NCI-H2196 (cell line): ENCODE data around the gene KAT2A.
A peak's percentile ranks its signal among the peaks of the same experiment; 100 is the strongest.

Experiments
- DNase-seq: peaks from one replicate; lab custom pipeline; 2025; ENCODE audit not compliant: unreplicated experiment; lab: John Stamatoyannopoulos, UW

KAT2A gene

DNA sequence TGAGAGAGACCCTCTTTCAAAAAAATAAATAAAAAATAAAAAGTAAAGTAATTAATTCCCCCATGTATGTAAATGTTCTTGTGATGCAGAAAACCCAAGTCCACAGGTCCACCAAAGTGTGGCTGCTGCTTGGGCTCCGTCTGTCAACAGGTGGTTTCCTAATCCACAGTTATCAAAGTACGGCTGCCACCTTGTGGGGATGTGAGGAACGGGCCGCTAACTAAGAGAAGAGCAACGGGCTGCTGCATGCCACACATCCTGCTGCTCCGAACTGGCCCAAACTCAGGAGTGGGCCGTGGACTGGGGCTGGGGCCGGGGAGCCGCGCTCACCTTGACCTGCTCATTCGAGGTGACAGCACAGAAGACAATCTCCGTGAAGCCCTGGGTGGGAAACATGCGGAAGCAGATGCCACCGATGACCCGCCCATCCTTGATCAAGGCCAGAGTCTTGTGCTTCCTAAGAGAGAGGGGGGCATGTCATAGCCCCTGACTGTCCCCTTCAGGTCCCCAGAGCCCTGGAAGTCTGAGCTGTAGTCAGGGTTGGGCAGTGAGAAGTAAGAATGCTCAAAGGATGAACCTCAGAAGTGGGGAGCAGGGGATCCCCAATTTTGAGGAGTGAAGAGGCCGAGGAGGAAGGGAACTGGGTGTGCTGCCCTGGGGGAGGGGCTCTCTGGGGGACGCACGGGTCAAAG, 4.3 kb downstream of the KAT2A start:
- DNase-seq, result peak; percentile 74

DNA sequence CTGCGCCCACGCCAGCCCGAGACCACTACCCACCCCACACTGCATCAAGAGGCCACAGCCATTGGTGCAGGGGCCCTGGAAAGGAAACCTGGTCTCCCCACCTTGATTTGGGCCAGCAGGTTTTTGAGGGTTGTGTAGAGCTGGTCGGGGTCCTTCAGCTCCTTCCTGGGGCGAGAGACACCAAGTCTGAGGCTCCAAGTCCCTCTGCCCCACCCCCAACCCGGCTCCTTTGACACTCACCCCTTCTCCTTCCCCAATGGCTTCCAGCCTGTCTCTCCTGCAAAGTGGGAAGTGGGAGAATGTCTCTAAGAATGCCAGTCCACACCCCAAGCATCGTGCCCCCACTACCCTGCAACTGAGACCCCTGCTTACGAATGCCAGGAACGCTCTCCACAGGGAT, 7.0 kb downstream of the KAT2A start:
- DNase-seq, result no peak

DNA sequence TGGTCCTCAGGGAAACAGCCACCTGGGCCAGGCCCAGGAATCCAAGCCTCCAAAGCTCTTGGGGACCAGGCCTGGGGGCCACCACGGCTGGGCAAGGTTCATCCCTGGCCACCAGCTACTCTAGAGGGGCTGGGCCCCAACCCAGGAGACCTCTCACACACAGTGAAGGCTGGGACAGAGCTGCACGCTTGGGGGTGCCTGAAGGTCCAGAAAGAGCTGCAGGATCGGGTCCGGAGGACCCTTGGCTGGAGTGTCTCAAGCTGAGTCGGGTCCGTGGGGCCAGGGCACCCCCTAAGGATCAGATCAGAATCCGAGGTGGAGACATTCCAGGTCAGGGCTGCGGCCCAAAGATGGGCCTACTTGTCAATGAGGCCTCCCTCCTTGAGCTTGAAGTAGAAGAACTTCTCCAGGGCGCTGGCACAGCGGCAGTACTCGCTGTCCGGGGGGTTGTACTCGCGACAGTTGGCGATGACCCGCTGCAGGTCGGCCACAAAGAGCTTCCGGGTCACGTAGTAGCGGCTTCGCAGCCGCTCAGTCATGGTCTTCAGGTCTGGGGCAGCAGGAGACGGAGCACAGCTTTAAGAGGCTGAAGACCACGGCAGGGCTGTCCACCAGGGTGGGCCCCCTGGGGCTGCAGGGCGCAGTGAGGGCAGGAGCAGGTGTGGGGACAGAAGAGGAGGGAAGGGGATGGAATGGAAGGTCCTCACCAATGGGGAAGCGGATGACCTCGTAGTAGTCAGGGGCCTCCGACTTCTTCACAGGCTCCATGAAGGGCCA, 7.7 kb downstream of the KAT2A start:
- no peak for DNase-seq

DNA sequence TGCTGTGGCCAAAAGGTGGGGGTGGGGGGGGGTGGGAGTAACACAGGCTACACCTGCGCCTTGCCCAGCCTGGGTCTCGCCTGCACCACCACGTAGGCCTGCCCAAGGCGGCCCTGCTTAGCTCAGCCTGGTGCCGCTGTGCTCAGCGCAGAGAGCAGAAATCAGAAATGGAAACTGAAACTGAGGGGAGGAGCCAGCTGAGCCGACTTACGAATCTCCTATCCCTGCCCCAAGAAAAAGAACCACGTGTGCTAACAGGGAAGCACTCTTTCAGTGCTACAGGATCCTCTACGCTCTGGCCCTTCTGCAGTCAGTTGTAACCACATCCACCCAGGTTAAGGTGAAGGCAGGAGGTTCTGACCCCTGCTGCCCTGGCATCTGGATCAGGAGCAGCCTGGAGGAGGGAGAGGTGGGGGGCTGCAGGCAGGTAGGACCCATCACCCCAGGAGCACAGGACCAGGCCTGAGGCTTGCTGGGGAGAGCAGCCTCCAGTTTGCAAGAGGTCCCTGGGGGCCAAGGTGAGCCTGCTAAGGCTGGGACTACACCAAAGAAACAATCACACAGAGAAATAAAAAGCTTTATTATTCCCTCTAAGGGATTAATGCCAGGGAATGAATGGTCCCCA, 8.5 kb downstream of the KAT2A start, which contains the start of gene DHX58:
Gene DHX58, minus strand, starts transcription at position 163 of the 625 bp plus-strand sequence. CDS start 822 bp downstream, outside the sequence.
- DNase-seq, result peak; percentile 60

DNA sequence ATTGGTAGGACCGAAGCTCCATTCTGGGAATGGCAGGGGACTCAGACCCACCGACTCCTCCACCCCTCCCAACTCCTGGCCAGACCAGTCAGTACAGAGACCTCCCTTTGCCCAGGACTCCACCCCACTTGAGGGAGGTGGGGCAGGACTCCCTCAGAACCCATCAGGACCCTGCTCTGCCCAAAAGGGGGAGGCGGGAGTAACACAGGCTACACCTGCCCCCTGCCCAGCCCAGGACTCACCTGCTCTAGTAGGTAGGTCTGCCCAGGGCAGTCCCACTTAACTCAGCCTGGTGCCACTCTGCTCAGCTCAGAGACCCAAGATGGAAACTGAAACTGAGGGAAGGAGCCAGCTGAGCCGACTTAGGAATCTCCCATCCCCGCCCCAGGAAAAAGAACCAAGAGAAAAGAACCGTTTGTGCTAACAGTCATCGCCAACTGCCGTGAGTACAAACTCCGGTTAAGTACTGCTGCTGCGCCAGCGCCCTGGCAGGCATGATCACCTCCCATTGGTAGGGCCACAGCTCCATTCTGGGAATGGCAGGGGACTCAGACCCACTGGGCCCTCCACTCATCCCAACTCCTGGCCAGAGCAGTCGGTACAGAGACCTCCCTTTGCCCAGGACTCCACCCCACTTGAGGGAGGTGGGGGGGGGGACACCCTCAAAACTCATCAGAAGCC, 9.2 kb downstream of the KAT2A start:
- no peak for DNase-seq

DNA sequence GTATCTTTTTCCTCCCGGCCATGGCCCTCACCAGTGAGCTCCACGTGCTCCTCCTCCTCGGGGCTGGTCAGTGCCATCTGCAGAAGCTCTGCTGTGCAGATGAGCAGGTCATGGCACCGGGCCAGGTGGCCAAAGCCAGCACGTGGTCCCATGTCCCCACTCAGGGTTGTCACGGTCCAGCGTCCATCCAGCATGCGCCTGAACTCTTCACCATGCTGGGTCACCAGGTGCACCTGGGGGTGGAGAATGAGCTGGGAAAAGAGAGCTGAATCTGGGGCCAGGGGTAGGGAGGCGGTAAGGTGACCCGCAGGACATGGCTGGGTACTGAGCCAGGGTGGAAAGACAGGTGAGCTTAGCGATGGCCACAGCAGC, 9.9 kb downstream of the KAT2A start:
- DNase-seq, result peak; percentile 33

DNA sequence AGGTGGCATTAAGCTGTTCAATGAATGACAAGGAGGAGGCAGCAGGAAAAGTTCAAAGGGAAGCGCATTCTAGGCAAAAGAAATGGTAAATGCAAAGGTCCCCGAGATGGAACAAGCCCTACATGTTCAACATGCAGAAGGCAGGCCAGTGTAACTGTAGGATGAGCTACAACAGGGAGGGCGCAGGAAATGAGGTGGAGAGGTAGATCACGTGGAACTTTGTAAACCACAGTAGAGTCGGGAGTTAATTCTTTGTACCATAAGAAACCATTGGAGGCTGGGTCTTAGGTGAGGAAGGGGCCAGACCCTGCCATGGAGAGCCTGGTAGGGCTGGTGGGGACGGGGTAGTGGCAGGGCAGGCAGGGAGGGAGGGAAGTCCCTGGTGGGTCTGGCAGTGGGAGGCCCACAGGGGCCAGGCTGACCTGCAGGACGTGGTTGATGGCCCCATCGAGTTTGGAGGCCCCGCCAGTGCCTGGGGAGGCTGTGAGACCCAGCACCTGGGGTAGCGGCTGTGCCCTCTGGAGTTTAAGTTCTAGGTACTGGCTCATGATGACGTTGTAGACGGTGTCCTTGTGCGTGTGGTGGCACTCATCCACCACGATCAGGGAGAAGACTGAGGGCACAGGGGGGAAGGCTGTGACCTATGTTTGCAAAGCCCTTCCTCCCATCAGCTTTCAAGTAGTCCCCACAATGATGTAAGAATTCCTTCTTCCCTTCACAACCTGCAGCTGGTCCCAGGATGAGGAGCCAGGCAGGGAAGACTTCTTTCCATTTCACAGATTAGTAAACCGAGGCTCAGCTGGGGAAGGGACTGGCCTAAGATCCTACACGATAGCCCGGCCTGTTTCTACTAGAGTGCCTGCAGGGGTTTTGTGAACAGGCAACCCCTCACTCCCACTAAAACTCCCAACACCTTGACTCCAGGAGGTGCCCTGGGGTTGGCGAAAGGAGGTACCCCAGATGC, 10.6 kb downstream of the KAT2A start:
- no peak for DNase-seq

DNA sequence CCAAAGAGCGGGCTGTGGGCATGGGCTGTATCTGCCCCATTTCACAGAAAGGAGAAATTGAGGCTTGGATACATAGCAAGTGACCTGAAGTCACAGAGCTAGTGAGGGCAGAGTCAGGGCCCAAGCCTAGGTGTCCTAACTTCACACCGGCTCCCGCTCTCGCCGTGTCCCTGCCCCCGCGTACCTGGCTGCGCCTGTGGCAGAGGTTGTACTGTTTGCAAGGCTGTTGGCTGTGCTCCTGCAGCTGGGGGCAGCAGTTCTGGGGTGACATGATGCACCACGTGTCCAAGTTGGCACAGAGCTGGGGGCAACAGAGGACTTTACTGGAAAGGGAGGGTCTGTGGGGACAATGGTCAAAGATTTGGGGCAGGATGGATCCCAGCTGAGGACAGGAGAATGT, 12.1 kb downstream of the KAT2A start:
- DNase-seq, result no peak

DNA sequence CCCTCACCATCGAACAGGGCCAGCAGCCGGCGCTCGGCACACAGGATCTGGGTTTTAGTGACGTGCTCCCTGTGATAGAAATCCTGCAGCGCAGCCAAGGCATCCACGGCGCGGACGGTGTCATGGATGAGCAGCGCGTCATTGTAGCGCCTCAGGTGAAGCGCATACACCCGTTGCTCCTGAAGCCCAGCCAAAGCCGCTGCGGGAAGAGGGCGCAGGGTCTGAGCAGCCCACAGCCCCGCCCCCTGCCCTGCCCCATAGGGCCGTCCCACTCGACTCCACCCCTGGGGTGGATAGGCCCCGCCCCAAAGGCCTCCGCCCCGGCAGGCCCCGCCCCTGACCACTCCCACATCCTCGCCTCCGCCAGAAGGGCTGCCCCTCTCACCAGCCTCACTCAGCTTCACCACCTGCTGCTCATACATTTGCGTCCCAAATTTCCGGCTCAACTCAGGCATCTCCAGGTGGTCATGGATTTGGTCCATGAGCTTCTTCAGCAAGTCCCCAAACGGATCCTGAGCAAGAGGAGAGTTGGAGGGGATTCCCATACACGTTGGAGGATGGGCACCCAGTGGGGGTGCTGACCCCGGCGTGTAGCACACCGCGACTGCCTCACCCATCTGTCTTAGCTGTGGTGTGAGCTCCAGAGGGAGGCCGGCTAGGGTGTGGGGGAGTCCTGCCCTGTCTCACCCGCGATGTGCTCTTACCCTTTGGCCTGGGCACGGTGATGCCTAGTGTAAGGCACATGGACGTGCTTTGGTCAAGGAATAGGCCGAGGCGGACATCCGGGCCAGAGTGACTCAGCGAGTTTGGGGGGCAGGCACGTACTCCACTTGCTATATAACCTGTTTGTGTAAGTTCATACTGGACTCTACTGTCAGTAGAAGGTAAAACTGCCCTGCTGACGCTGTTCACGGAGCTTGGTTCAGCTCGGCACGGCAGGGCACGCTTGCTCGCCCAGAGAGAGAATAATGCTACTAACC, 13.3 kb downstream of the KAT2A start:
- peak; percentile 83 for DNase-seq

DNA sequence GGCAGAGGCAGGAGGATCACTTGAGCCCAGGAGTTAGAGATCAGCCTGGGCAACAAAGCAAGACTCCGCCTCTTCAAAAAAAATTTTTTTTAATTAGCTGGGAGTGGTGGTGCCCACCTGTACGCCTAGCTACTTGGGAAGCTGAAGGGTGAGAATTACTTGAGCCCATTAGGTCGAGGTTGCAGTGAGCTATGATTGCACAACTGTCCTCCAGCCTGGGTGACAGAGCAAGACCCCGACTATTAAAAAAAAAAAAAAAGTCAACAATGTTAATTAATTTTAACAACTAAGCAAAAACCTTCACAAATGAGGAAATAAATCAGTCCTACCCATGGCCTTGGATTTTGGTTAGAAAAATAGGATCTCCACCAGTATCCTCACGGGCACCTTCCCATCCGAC, 14.0 kb downstream of the KAT2A start:
- no peak for DNase-seq

DNA sequence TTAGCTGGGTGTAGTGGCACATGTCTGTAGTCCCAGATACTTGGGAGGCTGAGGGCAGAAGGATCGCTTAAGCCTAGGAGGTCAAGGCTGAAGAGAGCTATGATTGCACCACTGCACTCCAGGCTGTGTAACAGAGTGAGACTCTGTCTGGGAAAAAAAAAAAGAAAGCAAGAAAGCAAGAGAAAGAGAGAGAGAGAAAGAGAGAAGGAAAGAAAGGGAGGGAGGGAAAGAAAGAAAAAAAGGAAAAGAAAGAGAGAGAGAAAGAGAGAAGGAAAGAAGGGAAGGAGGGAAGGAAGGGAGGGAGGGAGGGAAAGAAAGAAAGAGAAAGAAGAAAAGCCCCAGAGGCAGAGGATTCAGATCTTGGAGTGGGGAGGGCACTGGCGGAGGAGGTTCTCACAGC, 15.2 kb downstream of the KAT2A start:
- no peak for DNase-seq

DNA sequence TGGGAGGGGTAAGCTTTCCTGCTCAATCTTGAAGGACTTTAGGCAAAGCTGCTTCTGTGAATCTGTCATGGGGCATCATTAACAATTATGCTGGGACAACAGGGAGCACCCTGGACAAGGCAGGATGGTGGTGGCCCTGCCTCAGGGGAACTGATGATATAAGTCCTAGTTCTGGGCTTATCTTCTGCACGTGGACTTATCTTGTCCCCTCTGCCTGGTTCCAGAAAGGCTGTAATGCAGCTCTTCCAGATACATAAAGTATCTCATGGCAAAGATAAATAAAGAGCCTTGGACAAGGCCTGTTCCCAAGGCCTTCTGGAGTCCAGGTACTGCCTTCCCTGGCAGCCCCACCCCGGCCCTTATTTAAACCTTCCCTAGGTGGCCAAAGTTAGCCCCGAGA, 16.9 kb downstream of the KAT2A start:
- no peak for DNase-seq

DNA sequence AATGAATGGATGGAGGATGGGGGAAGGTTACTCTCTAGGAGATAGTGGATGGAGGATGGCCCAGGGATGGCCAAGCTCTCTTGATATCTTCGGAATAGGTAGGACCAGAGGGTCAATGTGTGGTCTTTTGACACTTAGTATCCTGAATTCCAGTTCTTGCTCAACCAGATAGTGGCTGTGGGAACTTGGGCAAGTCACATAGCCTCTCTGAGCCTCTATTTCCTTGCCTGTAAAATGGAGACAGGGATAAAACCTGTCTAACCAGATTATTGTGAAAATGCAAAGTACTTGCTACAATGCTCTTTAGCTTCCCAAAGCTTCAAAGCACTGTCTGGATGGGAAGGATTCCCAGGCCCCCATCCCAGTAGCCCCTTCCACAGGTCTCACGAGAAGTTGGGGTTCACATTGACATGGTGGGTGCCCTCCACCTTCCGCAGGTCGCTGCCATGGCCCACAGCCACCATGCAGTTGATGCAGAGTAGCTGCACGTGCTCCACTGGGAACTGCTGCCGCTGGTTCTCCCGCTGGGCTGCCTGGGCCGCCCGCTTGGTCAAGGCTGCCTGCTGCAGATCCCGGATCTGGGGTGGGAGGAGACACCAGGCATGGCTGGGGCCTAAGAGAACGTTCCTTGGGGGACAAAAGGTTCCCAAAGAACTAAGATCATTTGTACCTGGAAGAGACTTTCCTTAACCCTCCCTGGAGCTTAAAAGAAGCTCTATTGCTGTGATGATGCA, 17.8 kb downstream of the KAT2A start:
- no peak for DNase-seq

DNA sequence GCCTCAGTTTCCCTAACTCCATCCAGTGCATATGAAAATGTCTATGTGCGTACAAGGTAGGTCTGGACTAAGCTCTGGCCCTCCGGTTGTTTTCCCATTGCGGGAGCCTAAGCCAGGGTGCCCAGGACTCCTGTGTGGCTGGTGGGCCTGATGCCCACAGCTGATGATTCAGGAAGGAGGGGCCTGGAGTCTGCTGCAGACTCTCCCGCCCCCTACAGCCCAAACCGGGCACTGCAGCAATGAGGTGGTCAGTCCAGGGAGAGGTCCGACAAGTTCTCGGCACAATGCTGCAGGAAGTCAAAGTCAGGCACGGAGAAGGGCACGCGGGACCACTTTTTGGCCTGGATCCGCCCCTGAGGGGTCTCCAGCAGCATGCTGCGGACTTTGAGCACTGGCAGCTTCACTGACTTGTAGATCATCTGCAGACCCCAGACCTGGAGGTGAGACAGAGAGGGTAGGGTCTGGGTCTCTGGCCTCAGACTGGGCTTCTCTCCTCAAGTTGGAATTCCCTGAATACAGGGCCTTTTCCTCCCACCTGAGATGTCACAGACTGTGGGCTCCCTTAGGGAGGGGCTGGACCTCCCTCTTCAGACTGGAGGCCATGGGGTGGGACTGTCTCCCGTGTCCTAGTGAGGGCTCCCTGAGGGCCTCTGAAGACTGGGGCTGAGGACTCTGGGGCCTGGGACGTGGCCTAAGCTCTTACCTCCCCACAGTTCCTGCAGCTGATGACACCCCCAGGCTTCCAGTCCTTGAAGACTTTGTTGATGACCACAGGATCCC, 19.5 kb downstream of the KAT2A start:
- peak; percentile 2 for DNase-seq

DNA sequence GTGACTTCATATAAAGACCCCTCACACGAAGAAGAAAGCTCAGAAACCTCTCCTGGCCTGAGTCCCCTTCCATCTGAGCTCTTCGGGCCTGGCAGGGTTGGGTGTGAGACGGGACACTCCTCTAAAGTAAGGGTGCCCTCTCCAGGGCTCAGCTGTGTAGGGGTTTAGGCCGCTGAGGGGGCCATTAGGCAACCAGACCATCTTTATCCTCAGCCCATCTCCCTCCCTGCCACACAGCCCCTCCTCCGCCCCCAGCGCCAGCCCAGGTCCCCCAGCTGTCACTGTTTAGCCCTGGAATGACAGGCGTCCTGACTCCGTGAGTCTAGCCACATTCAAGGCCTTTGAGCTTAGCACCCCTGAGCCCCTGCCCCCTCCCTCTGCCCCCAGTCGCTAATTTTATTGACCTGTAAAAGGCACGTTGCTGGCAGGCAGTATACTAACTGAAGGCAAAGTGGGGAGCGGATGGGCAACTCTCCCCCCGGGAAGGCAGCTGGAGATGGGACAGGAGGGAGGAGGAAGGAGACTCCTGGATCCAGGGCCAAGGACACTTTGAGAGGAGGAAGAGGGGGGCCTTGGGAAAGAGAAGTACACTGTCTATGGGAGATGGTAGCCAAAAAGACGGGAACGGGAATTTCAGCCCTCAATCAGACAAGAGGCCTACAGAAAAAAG, 22.3 kb downstream of the KAT2A start:
- no peak for DNase-seq

DNA sequence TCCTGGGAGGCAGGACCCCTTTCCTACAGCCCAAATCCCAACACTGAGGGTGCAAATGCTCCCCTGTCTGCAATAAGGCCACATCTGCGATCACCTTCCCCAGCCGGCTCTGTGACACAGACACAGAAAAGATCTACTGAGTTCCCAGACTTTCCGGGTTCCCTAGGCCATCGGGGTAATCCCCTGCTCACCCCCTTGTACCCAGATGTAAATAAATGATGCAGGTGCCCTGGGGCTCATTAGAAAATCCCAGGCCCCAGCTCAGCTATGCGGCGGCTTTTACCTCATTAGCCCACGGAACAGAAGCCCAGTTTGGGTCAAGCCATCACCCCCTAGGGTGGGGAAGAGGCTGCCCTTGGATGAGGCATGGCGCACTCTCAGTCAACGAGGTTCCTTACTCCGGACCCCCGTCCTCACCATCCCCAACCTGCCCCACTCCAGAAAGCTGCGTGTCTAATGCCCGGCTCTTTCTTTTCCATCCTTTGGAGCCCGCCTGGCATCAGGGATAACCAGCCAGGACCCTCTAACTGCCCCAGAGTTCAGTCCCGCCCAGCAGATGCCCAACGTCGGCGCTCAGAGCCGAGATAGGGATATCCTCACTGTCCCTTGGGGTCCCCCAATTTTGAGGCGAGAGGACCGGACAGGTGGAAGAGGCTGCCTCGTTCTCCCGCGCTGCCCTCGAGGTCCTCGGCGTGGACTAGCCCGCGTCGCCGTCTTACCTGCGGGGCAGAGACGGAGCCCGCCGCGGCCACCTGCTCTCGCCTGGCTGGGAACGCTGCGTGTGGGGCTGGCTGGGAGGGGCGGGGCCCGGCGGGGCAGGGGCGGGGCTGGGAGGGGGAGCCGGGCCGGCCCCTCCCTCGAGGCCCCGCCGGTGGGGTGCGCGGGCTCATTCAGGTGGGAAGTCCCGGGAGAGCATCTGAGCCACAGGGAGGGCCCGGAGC, 23.2 kb downstream of the KAT2A start, which contains the start of gene ZNF385C:
Gene ZNF385C, minus strand, starts transcription at position 783 of the 941 bp plus-strand sequence. CDS start 35,417 bp downstream, outside the sequence.
- no peak for DNase-seq
